GM12801 (cell line): ENCODE results near the gene B3GNT9.

Experiments
- TF ChIP-seq, protein P1 (sequence below): IDR thresholded peaks from one replicate; pipeline ENCODE4 v1.5.1; 2011; ENCODE audit warnings: control low read depth; ENCODE audit not compliant: insufficient read length; ENCODE audit errors: extremely low read depth

The B3GNT9 gene

DNA sequence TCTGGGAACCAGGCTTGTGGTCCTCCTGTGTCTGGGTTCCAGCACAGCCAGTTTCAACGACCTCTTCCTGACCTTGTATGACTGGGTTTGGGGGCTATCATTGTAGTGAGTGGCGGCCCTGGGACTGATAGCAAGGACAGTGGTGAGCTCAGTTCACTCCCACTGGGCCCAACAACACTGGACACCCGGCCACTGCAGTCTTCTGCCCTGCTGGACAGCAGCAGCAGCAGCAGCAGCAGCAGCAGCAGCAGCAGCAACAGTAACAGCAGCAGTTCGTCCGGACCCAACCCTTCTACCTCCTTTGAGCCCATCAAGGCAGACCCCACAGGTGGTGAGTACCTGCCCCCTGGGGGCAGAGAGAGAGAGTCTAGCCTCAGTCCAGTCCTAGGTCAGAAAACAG, 44.9 kb upstream of the B3GNT9 start:
- TF ChIP-seq, protein P1, sequence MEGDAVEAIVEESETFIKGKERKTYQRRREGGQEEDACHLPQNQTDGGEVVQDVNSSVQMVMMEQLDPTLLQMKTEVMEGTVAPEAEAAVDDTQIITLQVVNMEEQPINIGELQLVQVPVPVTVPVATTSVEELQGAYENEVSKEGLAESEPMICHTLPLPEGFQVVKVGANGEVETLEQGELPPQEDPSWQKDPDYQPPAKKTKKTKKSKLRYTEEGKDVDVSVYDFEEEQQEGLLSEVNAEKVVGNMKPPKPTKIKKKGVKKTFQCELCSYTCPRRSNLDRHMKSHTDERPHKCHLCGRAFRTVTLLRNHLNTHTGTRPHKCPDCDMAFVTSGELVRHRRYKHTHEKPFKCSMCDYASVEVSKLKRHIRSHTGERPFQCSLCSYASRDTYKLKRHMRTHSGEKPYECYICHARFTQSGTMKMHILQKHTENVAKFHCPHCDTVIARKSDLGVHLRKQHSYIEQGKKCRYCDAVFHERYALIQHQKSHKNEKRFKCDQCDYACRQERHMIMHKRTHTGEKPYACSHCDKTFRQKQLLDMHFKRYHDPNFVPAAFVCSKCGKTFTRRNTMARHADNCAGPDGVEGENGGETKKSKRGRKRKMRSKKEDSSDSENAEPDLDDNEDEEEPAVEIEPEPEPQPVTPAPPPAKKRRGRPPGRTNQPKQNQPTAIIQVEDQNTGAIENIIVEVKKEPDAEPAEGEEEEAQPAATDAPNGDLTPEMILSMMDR = no peak

DNA sequence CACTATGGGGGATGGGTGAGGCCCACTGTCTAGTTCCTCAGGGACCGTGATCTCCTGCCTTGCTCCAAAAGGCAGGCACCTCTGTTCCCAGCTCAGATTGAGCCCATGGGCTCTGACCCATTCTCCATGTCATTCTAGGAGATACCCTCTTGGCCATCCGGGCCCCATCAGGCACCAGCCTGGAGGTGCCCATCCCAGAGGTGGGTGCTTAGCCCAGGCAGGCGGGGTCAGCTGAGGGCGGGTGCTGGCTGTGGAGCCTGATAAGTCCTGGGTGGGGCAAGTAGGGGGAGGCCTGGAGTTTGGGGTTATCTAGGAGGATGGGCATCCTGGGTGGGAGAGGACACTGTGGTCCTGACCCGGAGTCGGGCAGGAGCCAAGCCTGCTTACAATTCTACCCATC, 43.5 kb upstream of the B3GNT9 start:
- TF ChIP-seq, protein P1 = no peak

DNA sequence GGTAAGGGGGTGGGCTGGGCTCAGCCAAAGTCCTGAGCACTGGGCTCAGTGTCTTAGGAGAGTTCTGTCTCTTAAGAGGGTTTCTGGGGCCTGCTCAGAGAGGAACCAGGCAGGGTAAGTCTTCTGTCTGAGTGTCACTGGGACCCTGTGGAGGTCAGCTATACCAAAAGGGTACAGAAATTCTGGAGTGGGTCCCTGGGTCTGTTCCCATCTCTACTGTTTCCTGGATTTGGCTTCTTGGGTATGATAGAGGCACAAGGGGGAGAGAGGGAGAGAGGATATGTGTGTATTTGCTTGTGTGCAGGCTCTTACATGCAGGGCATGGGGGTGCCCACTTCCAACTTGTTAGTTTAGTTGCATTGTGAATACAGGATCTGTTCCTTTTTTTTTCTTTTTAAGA, 42.7 kb upstream of the B3GNT9 start:
- TF ChIP-seq, protein P1 = no peak

DNA sequence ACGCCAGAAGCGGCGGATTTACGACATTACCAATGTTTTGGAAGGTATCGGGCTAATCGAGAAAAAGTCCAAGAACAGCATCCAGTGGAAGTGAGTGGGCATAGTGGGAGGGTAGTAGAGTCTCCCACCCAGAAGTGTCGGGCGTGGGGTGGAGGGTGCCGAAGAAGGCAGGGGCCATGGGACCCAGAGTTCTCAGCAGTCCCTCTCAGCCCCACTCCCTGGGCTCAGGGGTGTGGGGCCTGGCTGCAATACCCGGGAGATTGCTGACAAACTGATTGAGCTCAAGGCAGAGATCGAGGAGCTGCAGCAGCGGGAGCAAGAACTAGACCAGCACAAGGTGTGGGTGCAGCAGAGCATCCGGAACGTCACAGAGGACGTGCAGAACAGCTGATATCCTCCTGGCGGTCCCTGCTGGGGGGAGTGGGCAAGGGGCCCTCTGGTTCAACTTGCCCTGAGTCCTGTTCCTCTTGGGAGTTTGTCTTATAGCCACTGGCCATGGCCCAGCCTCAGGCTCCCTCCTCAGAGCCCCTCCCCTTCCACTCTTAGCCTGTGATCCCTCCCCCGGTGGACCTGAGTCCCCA, 42.1 kb upstream of the B3GNT9 start:
- TF ChIP-seq, protein P1 = no peak

DNA sequence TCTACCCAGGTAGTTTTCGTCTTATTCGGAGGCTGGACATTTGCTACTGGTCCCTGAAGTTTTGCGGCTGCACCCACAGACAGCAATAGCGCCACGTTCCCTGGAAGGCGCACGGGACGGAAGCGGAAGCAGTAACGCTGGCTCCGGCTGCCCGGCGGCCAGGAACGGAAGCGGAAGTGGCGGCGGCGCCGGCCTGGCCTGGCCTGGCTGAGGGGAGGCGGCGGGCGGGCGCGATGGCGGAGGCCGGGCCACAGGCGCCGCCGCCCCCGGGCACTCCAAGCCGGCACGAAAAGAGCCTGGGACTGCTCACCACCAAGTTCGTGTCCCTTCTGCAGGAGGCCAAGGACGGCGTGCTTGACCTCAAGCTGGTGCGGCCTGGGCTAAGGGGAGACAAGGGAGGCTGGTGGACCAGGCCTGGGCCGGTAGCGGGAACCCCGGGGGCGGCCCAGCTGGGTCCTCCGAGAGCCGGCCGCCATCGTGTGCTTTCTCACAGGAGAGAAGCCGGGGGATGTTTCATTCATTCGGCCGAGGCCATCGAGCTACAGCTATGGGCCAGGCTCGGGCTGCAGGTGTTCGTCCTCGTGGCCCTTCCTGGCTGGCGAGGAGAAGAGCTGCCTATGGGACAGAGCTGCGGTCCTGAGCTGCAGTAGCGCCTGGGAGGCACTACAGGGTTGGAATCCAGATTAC, 41.3 kb upstream of the B3GNT9 start, which contains the start of gene E2F4:
E2F4 (plus strand) TSS at position 161 of the 687 bp plus-strand sequence; CDS start at position 234, 73 bp downstream.
- TF ChIP-seq, protein P1 = no peak

DNA sequence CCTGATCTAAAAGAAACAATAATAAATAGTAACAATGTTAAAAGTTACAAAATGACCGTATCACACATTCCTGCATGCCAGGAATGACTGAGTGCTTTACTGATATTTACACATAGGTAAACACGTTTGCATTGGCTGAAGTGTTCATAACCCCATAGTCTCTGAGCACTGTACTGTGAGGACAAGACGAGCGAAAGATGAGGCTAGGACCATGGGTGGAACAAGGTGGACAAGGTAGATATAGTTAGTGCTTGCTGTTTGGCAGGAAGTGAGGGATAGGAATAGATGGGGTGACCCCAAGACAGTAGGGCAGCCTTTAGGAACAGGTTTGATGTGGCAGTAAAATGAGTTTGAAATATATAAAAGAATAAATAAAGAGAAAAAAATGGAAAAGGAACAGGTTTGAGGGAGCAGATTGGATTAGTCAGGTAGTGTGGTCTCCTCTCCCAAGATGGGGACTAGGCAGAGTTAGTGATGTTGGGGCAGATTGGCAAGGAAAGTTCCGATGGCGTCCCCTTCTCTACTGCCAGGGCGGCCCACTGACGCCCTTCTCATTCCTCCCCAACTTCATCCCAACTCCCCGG, 40.7 kb upstream of the B3GNT9 start:
- TF ChIP-seq, protein P1 = no peak

DNA sequence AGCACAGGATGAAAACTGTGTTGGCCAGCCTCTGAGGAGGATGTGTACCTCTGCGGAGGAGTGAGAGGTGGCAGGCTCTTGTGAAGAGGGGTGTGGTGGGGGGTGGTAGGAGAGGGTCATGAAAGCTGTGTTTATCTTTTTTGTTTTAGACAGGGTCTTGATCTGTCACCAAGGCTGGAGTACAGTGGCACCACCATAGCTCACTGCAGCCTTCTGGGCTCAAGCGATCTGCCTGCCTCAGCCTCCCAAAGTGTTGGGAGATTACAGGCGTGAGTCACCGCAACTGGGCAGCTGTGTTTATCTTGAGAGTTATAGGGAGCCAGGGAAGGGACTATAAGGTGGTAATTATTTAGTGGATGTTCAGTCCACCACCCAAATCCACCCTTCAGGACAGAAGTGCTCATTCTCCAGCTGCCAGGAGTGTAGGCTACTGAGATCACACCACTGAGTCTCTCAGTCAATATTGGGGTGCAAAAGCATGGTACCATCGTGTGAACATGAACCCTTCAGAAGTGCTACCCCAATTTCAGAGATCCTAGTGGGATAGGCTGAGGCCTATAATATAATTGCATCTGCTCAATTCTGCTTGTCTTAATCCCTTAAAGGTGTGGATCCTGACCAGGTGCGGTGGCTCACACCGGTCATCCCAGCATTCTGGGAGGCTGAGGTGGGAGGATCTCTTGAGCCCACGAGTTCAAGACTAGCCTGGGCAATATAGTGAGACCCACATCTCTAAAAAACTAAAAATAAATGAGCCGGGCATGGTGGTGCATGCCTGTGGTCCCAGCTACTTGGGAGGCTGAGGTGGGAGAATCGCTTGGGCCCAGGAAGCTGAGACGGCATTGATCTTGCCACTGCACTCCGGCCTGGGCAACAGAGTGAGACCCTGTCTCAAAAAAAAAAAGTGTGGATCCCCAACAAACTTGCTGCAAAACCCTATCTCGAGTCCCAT, 39.9 kb upstream of the B3GNT9 start:
- TF ChIP-seq, protein P1 = no peak
